Spleen (tissue), 7 donors: ENCODE results near the gene CHL1.

Experiments used
- CTCF ChIP-seq, 11 experiments: fragments of 200-600 bp in 7 of 11; fragments of 450-650 bp in 4 of 11; sonication (generic) in 4 of 11; IDR thresholded peaks in 8 of 11; conservative IDR thresholded peaks in 3 of 11; 1 replicate in 7 of 11; 2 replicates in 4 of 11; pipeline versions ENCODE4 v1.4.0 to v1.8.0; 2016 to 2021; ENCODE audit warnings: antibody characterized with exemption in 11 of 11, inconsistent platforms in 4 of 11, mild to moderate bottlenecking in 1 of 11
- POLR2AphosphoS5 ChIP-seq, 3 donors: sonication (generic); formaldehyde crosslinking; IDR thresholded peaks; one replicate each; pipeline ENCODE4 v1.5.1; 2017; ENCODE audit warnings: antibody characterized with exemption in 3 of 3
- donor health status: DM: no; HTN: no; CAD: no; lungs with moderate emphysema.
- donor health status: DM: no; HTN: no; CAD: no.
- donor health status: DM: no; HTN: no; CAD: no.

GRCh38 chr3:194421-194820 is 2.1 kb upstream of the CHL1 start:
- TF ChIP-seq CTCF (IDR thresholded peaks at IDR 0.05 in 8 of 11, conservative IDR thresholded peaks at IDR 0.05 in 3 of 11), result no peak
- no peak for TF ChIP-seq POLR2AphosphoS5 (IDR thresholded peaks at IDR 0.05)
